ENCODE results near the gene PIGBOS1. TPM values are rescaled to one million over a fixed set of nuclear protein-coding genes. Genes with fewer than 3 reads are reported as not detected.
A peak's percentile ranks its signal among the peaks of the same experiment; 100 is the strongest.
"Not testable (repeated sequence)": the region's sequence is repeated elsewhere in the genome, so short reads cannot be mapped to it uniquely, and the experiment has no call there.

PIGBOS1 gene
- total RNA-seq, 2 experiments from 2014 or later: 10.3 to 13.8 TPM

- Mint-ChIP-seq H3K27ac (no peak overlapping the region), H3K9me3 (no peaks in the 10 kb centered on the region), H3K36me3 (peaks cover 19% of the 10 kb centered on the region), H3K4me1 (no peaks in the 10 kb centered on the region), H3K27me3 (no peaks in the 10 kb centered on the region), H3K4me3 (no peak overlapping the region)
- POLR2A ChIA-PET: no interaction called here
- no peak for DNase-seq
- no peak for ATAC-seq (ENCODE audit: low read depth)
Observed at GRCh38 chr15:55337160-55337559, 18.2 kb upstream of the PIGBOS1 start.

- Mint-ChIP-seq H3K27ac (no peak overlapping the region), H3K4me3 (no peak overlapping the region), H3K27me3 (no peaks in the 10 kb centered on the region), H3K4me1 (no peaks in the 10 kb centered on the region), H3K9me3 (no peaks in the 10 kb centered on the region), H3K36me3 (peaks cover 26% of the 10 kb centered on the region)
- POLR2A ChIA-PET: no interaction called here
- ATAC-seq (ENCODE audit: low read depth): no peak
- DNase-seq: no peak
Observed at GRCh38 chr15:55334997-55335396, 16.1 kb upstream of the PIGBOS1 start.

- Mint-ChIP-seq H3K27me3 (no peaks in the 10 kb centered on the region), H3K4me3 (no peak overlapping the region), H3K27ac (no peak overlapping the region), H3K9me3 (no peaks in the 10 kb centered on the region), H3K36me3 (peaks cover 23% of the 10 kb centered on the region), H3K4me1 (no peaks in the 10 kb centered on the region)
- no peak for DNase-seq
- no peak for ATAC-seq (ENCODE audit: low read depth)
- POLR2A ChIA-PET: no interaction called here
Observed at GRCh38 chr15:55334371-55334770, 15.4 kb upstream of the PIGBOS1 start.

DNA sequence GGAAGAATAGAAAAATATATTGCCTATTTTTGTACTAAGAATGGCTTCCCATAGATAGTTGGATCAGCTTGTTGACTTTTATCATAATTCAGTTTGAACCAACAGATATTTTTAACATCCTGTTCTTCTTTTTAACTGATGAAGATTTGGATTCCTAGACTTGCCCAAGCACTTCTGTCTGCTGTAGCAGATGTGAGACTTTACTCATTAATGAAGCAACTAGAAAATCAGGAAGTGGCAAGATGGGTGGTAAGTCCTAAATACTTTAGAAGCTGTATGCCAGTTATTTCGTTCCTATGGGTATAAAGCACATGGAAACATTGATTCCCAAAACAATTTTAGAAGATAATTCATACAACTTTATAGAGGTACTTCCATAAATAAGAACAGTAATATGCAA lies 8.5 kb upstream of the PIGBOS1 start:
- H3K27me3 Mint-ChIP-seq: no peaks in the 10 kb centered on the region
- no peaks in the 10 kb centered on the region for H3K9me3 Mint-ChIP-seq
- DNase-seq: no peak
- H3K4me3 Mint-ChIP-seq: no peak overlapping the region
- no peak overlapping the region for H3K27ac Mint-ChIP-seq
- H3K36me3 Mint-ChIP-seq: peaks cover 22% of the 10 kb centered on the region
- ATAC-seq (ENCODE audit: low read depth): no peak
- POLR2A ChIA-PET: no interaction called here
- peaks cover 5% of the 10 kb centered on the region for H3K4me1 Mint-ChIP-seq

- POLR2A ChIA-PET: no interaction called here
- H3K9me3 Mint-ChIP-seq: no peaks in the 10 kb centered on the region
- no peak overlapping the region for H3K27ac Mint-ChIP-seq
- peaks cover 16% of the 10 kb centered on the region for H3K36me3 Mint-ChIP-seq
- peaks cover 21% of the 10 kb centered on the region for H3K4me1 Mint-ChIP-seq
- ATAC-seq (ENCODE audit: low read depth) (no peak), DNase-seq (no peak)
- H3K27me3 Mint-ChIP-seq: no peaks in the 10 kb centered on the region
- no peak overlapping the region for H3K4me3 Mint-ChIP-seq
Observed at GRCh38 chr15:55322467-55322866, 3.5 kb upstream of the PIGBOS1 start.

DNA sequence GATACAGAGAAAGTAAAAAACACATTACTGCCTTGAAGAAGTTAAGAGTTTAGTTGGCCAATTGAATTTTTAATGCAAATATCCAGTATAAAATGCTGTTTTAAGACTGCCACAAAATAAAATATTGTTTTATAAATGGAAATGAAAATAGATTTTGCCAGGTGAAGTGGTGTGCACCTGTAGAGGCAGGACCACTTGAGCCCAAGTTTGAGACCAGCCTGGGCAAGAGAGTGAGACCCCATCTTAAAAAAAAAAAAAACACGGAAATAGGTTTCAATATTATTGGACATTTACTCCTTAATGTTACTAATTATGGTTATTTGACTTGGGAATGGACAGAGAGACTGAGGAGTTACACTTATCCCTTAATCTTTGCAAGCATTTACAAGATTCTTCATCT lies 2.0 kb upstream of the PIGBOS1 start:
- Mint-ChIP-seq H3K9me3 (no peaks in the 10 kb centered on the region), H3K4me3 (no peak overlapping the region), H3K4me1 (peaks cover 25% of the 10 kb centered on the region), H3K27me3 (no peaks in the 10 kb centered on the region), H3K36me3 (peaks cover 19% of the 10 kb centered on the region), H3K27ac (no peak overlapping the region)
- DNase-seq: no peak
- POLR2A ChIA-PET: interaction anchor here (0.7 kb wide), 1 partner anchor 121 kb away, joined by 3 read pairs; no protein-coding TSS in a partner anchor
- ATAC-seq (ENCODE audit: low read depth): no peak

GRCh38 chr15:55320238-55320550 lies 1.3 kb upstream of the PIGBOS1 start:
- Mint-ChIP-seq H3K27ac (peak overlapping the region; percentile 9), H3K4me1 (peaks cover 32% of the 10 kb centered on the region), H3K4me3 (peak overlapping the region; percentile 68), H3K27me3 (no peaks in the 10 kb centered on the region), H3K9me3 (no peaks in the 10 kb centered on the region), H3K36me3 (peaks cover 23% of the 10 kb centered on the region)
- ATAC-seq (ENCODE audit: low read depth) (no peak), DNase-seq (no peak)
- POLR2A ChIA-PET: interaction anchor here (1.8 to 3.1 kb wide), 2 partner anchors 53 to 88 kb away, joined by 5 to 20 read pairs; partner anchors contain the start of genes CCPG1 and PIERCE2

DNA sequence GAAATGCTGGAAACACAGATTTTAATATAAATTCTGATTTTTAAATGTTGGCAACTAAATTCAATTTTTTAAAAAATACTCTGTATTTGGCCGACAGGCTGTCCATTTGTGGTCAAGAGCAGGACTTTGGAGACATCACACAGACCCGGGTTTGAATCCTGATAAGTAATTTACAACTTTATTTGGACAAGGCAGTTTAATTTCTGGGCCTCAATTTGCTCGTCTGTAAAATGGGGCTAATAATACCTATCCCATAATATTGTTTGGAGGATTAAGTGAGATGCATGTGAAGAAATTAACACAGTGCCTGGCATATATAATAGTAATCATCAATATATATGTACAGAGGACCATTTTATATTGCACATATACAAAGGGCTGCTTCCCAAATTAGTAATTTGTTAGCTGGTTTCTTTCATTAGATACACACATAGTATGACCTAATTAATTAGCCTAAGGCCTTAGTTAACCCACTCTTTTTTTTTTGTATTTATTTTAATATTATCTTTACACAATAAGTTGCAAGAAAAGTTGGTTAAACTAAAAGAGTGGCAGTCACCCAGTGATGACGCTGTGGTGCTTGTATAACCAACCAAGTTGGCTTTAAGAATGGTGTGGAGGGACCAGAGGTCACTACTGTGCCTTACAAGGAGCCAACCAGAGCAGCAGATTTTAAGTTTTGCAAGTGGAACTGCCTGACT lies 764 bp upstream of the PIGBOS1 start:
- peak overlapping the region; percentile 97 for H3K27ac Mint-ChIP-seq
- POLR2A ChIA-PET: interaction anchor here (1.2 to 3.1 kb wide), 7 partner anchors 9 to 925 kb away, joined by 4 to 24 read pairs (median 5); partner anchors contain the start of genes CCPG1, PIERCE2 and RSL24D1
- H3K36me3 Mint-ChIP-seq: peaks cover 25% of the 10 kb centered on the region
- no peaks in the 10 kb centered on the region for H3K9me3 Mint-ChIP-seq
- peak overlapping the region; percentile 99 for H3K4me3 Mint-ChIP-seq
- peaks cover 36% of the 10 kb centered on the region for H3K4me1 Mint-ChIP-seq
- no peaks in the 10 kb centered on the region for H3K27me3 Mint-ChIP-seq
- DNase-seq: no peak
- no peak for ATAC-seq (ENCODE audit: low read depth)

GRCh38 chr15:55302801-55303200 lies 16.1 kb downstream of the PIGBOS1 start:
- H3K27ac Mint-ChIP-seq; POLR2A ChIA-PET; DNase-seq; H3K4me3 Mint-ChIP-seq; H3K27me3 Mint-ChIP-seq; H3K9me3 Mint-ChIP-seq; ATAC-seq (ENCODE audit: low read depth); H3K4me1 Mint-ChIP-seq: not testable (repeated sequence)
- H3K36me3 Mint-ChIP-seq: peaks cover 13% of the 10 kb centered on the region

DNA sequence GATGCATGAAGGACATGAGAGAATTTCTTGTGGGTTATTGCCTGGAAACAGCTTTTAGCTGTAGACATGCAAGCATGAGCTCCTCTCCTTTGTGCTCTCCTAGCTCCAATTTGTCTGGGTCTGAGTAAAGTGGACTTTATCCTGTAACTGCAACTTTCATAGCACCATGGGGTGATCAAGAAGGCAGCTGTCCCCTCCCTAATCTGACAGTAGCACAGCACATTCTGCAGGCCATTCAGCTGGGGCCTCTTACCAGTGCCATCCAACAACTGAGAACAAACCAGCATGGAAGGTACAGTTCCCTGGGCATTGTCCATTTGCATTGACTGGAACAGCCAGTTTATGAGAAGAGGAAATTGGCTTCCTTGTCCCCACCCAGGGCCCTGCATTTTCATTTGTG lies 21.6 kb downstream of the PIGBOS1 start:
- Mint-ChIP-seq H3K4me1 (peaks cover 1% of the 10 kb centered on the region), H3K4me3 (no peak overlapping the region), H3K36me3 (no peaks in the 10 kb centered on the region), H3K27me3 (peaks cover 5% of the 10 kb centered on the region), H3K27ac (no peak overlapping the region), H3K9me3 (no peaks in the 10 kb centered on the region)
- no peak for ATAC-seq (ENCODE audit: low read depth)
- POLR2A ChIA-PET: no interaction called here
- no peak for DNase-seq

DNA sequence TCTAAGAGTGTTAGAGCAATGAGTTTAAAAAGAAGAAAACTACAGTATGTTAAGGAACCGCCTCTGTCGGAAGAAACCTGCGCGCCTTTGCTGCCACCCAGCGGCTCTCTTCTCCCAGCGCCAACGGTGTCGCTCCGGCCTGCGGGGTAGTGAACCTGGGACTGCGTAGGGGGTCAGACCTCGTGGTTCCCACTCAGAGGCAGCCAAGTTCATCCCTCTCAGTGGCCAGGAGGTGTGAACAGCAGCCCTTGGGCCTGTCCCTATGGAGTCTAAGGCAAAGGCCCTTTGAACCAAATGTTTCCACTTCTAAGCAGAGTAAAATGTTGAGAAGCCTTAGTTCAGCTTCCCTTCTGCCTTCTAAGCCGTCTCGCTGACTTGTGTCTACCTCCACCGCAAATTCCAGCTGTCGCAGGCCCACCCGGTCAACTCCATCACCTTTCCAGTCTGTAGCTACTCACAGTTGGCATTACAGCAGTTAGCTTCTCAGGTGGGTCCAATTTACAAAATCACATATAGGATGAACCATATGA lies 28.3 kb downstream of the PIGBOS1 start:
- DNase-seq (peak; percentile 86), ATAC-seq (ENCODE audit: low read depth) (peak; percentile 71)
- POLR2A ChIA-PET: interaction anchor here (0.9 to 1.5 kb wide), 3 partner anchors 71 to 94 kb away, joined by 4 to 5 read pairs (median 4); partner anchors contain the start of gene RSL24D1
- Mint-ChIP-seq H3K27me3 (peaks cover 3% of the 10 kb centered on the region), H3K4me1 (peaks cover 32% of the 10 kb centered on the region), H3K27ac (peak overlapping the region; percentile 84), H3K36me3 (peaks cover 16% of the 10 kb centered on the region), H3K4me3 (peak overlapping the region; percentile 86), H3K9me3 (no peaks in the 10 kb centered on the region)

GRCh38 chr15:55289746-55290527 lies 29.0 kb downstream of the PIGBOS1 start, which contains the start of gene RAB27A:
Gene RAB27A, minus strand, starts transcription at chr15:55289813. Its CDS starts 54,879 bp downstream, at chr15:55234934.
- H3K36me3 Mint-ChIP-seq: peaks cover 21% of the 10 kb centered on the region
- peak within 1 kb of the TSS; percentile 90 for H3K27ac Mint-ChIP-seq
- DNase-seq (peak; percentile 79), ATAC-seq (ENCODE audit: low read depth) (peak; percentile 75)
- H3K9me3 Mint-ChIP-seq: no peaks in the 10 kb centered on the region
- POLR2A ChIA-PET: interaction anchor here (1.0 to 1.5 kb wide), 2 partner anchors 72 to 73 kb away, joined by 4 to 5 read pairs; no protein-coding TSS in a partner anchor
- peaks cover 38% of the 10 kb centered on the region for H3K4me1 Mint-ChIP-seq
- H3K4me3 Mint-ChIP-seq: peak within 1 kb of the TSS; percentile 91
- peaks cover 1% of the 10 kb centered on the region for H3K27me3 Mint-ChIP-seq

DNA sequence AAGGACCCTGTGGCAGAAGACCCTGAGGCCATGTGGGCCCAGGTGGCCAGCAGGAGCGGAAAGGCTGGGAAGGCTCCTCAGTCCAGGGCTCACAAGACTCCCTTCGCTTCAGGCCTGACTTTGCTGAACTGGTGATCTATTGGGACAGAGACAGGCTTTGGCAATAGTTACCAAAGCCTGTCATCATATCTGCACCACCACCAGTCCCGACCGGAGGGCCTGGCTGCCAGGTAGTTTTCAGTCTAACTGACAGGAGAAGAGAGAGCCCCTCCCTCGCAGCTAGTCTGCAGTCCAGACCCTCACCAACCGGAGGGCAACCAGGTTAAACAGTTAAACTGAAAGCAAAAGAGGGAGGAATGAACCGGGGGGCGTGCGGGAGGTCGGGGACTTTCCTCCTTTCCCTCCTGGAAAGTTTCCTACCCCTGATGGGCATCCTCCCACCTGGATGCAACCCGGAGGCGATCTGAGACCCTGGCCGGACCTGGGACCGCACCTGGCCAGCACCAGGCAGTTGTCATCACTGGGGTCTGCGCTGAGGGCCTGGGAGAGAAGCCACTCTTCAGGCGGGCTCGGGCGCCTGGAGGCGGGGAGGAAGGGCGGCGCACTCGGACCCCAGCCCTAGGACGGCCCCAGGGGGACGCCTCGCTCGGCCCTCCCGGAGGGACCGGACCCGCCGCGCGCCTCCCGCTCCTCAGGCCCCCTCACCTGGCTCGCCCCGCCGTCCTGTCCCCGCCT lies 29.7 kb downstream of the PIGBOS1 start:
- Mint-ChIP-seq H3K9me3 (no peaks in the 10 kb centered on the region), H3K4me1 (peaks cover 44% of the 10 kb centered on the region), H3K27me3 (no peaks in the 10 kb centered on the region), H3K4me3 (peak overlapping the region; percentile 91), H3K36me3 (peaks cover 25% of the 10 kb centered on the region), H3K27ac (peak overlapping the region; percentile 90)
- DNase-seq: peak; percentile 53
- POLR2A ChIA-PET: interaction anchor here (1.0 kb wide), 1 partner anchor 71 kb away, joined by 4 read pairs; no protein-coding TSS in a partner anchor
- ATAC-seq (ENCODE audit: low read depth): peak; percentile 39
